ENCODE measurements around the gene DCHS2. TPM values are rescaled to one million over a fixed set of nuclear protein-coding genes. Genes with fewer than 3 reads are reported as not detected.

The DCHS2 gene
- total RNA-seq, 5 donors from 2014 or later (not counting 1 experiment from before 2014, with no cell fraction given) = 0.09 to 0.44 (median 0.13) TPM; not detected in 2

DNA sequence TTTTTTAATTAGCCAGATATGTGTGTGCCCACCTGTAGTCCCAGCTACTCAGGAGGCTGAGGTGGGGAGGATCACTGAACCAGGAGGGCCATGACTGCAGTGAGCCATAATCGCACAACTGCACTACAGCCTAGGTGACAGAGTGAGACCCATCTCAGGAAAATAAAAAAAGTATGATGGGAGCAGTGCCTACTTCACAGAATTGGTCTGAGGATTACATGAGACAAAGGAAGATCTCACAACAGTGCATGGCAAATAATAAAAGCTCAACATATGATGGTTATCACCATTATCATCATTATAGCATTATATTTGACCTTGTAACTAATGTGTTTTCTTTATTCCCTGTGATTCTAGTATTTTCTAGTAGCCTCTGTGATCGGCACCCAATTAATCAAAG lies 19.9 kb upstream of the DCHS2 start:
- WGBS (ENCODE audit: insufficient coverage) = 60% methylated on average over 1 of the region's 2 CpGs
- CTCF ChIA-PET = no interaction called here
- no peaks in the 10 kb centered on the region for H3K9me3 Mint-ChIP-seq
- Histone ChIP-seq H3K4me1 (ENCODE audit: control insufficient read depth in 1 of 2, extremely low read depth in 1 of 2, insufficient read depth in 2 of 2, low read length in 2 of 2) (no peaks in the 10 kb centered on the region), H3K27ac (ENCODE audit: low read length) (no peak overlapping the region), H3K9me3 (no peaks in the 10 kb centered on the region), H3K36me3 (ENCODE audit: control insufficient read depth in 2 of 2, extremely low read depth in 1 of 2, insufficient read depth in 1 of 2, low read length in 1 of 2) (no peaks in the 10 kb centered on the region), H3K4me3 (ENCODE audit: control insufficient read depth in 1 of 2, extremely low read depth in 1 of 2, low read length in 1 of 2) (no peak overlapping the region), H3K27me3 (replicated peaks in 1 of 2; ENCODE audit: control insufficient read depth in 2 of 2, extremely low read depth in 1 of 2, insufficient read depth in 2 of 2, low read length in 1 of 2) (peaks cover 0 to 7% of the 10 kb centered on the region in 2 experiments)
- H3K27ac Mint-ChIP-seq = no peak overlapping the region
- H3K27me3 Mint-ChIP-seq = peaks cover 29% of the 10 kb centered on the region in 2 donors
- no peak overlapping the region for H3K4me3 Mint-ChIP-seq
- ATAC-seq (replicated peaks in 1 of 4) = no peak
- DNase-seq = no peak
- POLR2A ChIA-PET = no interaction called here
- no peaks in the 10 kb centered on the region for H3K4me1 Mint-ChIP-seq
- no peaks in the 10 kb centered on the region for H3K36me3 Mint-ChIP-seq

DNA sequence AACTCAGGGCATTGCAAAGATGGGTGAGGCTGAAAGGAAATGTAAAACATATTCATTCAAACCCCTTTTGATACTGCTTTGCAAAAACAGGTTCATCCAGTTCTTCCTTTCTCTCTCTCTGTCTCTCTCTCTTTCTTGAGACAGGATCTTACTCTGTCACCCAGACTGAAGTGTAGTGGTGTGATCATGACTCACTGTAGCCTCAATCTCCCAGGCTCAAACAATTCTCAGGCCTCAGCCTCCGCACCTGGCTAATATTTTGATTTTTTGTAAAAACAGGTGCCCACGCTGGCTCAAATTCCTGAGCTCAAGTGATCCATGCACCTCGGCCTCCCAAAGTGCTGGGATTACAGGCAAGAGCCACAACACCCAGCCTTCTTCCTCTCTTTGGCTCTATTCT lies 15.6 kb upstream of the DCHS2 start:
- no peaks in the 10 kb centered on the region for H3K4me1 ChIP-seq (ENCODE audit: control insufficient read depth in 1 of 2, extremely low read depth in 1 of 2, insufficient read depth in 2 of 2, low read length in 2 of 2)
- H3K27ac ChIP-seq (ENCODE audit: low read length) = no peak overlapping the region
- ChIA-PET CTCF (interaction anchor here (0.6 to 1.2 kb wide), 5 partner anchors 11 to 177 kb away, joined by 3 to 4 read pairs (median 3); no protein-coding TSS in a partner anchor), POLR2A (no interaction called here)
- no peak overlapping the region for H3K4me3 Mint-ChIP-seq
- no peak overlapping the region for H3K4me3 ChIP-seq (ENCODE audit: control insufficient read depth in 1 of 2, extremely low read depth in 1 of 2, low read length in 1 of 2)
- H3K9me3 Mint-ChIP-seq = no peaks in the 10 kb centered on the region
- H3K27me3 ChIP-seq (replicated peaks in 1 of 2; ENCODE audit: control insufficient read depth in 2 of 2, extremely low read depth in 1 of 2, insufficient read depth in 2 of 2, low read length in 1 of 2) = peaks cover 0 to 10% of the 10 kb centered on the region in 2 experiments
- ATAC-seq (replicated peaks in 1 of 4) = no peak
- WGBS (ENCODE audit: insufficient coverage) = 95% methylated on average over 3 of the region's 3 CpGs
- DNase-seq = no peak
- no peaks in the 10 kb centered on the region for H3K36me3 Mint-ChIP-seq
- H3K36me3 ChIP-seq (ENCODE audit: control insufficient read depth in 2 of 2, extremely low read depth in 1 of 2, insufficient read depth in 1 of 2, low read length in 1 of 2) = no peaks in the 10 kb centered on the region
- no peaks in the 10 kb centered on the region for H3K9me3 ChIP-seq
- no peaks in the 10 kb centered on the region for H3K4me1 Mint-ChIP-seq
- no peak overlapping the region for H3K27ac Mint-ChIP-seq
- peaks cover 36 to 40% of the 10 kb centered on the region in 2 donors for H3K27me3 Mint-ChIP-seq

- H3K27me3 ChIP-seq (replicated peaks in 1 of 2; ENCODE audit: control insufficient read depth in 2 of 2, extremely low read depth in 1 of 2, insufficient read depth in 2 of 2, low read length in 1 of 2) = peaks cover 0 to 8% of the 10 kb centered on the region in 2 experiments
- no peak overlapping the region for H3K4me3 ChIP-seq (ENCODE audit: control insufficient read depth in 1 of 2, extremely low read depth in 1 of 2, low read length in 1 of 2)
- Mint-ChIP-seq H3K4me1 (no peaks in the 10 kb centered on the region), H3K9me3 (no peaks in the 10 kb centered on the region), H3K4me3 (no peak overlapping the region), H3K36me3 (no peaks in the 10 kb centered on the region), H3K27me3 (peaks cover 31 to 40% of the 10 kb centered on the region in 2 donors), H3K27ac (no peak overlapping the region)
- no peaks in the 10 kb centered on the region for H3K36me3 ChIP-seq (ENCODE audit: control insufficient read depth in 2 of 2, extremely low read depth in 1 of 2, insufficient read depth in 1 of 2, low read length in 1 of 2)
- ChIA-PET POLR2A (no interaction called here), CTCF (interaction anchor here (0.7 to 1.2 kb wide), 4 partner anchors 15 to 720 kb away, joined by 3 to 9 read pairs (median 4); no protein-coding TSS in a partner anchor)
- no peaks in the 10 kb centered on the region for H3K9me3 ChIP-seq
- no peak overlapping the region for H3K27ac ChIP-seq (ENCODE audit: low read length)
- 40% methylated on average over 1 of the region's 2 CpGs for WGBS (ENCODE audit: insufficient coverage)
- no peaks in the 10 kb centered on the region for H3K4me1 ChIP-seq (ENCODE audit: control insufficient read depth in 1 of 2, extremely low read depth in 1 of 2, insufficient read depth in 2 of 2, low read length in 2 of 2)
- ATAC-seq (replicated peaks in 1 of 4) (no peak), DNase-seq (peak in 1 of 35 experiments; percentile 23)
Measured at GRCh38 chr4:154506253-154506652, 14.7 kb upstream of the DCHS2 start.

DNA sequence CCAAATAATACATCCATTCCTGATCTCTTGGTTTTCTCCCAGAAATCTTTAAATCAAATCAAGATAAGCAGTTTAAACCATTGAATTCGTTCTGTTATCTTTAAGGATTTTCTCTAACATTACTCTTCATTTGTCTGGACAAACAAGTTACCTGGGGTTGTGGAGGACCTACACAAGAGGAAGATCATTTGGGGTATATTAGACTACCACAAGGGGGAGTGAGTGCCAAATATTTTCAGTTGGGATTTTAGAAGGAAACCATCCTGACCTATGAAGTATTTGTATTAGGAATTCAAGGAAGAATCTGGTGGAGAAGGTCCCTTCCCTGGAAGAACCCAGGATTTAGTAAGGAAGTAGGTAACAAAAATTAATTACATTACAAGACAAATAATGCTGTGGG lies 12.0 kb upstream of the DCHS2 start:
- DNase-seq (peak in 1 of 35 experiments; percentile 8), ATAC-seq (replicated peaks in 1 of 4) (no peak)
- no peaks in the 10 kb centered on the region for H3K36me3 ChIP-seq (ENCODE audit: control insufficient read depth in 2 of 2, extremely low read depth in 1 of 2, insufficient read depth in 1 of 2, low read length in 1 of 2)
- H3K4me1 ChIP-seq (ENCODE audit: control insufficient read depth in 1 of 2, extremely low read depth in 1 of 2, insufficient read depth in 2 of 2, low read length in 2 of 2) = no peaks in the 10 kb centered on the region
- no peak overlapping the region for H3K27ac Mint-ChIP-seq
- no CpG with 5 or more reads among the region's 1 CpG for WGBS (ENCODE audit: insufficient coverage)
- no peaks in the 10 kb centered on the region for H3K4me1 Mint-ChIP-seq
- POLR2A ChIA-PET = interaction anchor here in 1 of 2 donors (0.5 kb wide), 1 partner anchor 119 kb away, joined by 3 read pairs; no protein-coding TSS in a partner anchor
- no peak overlapping the region for H3K27ac ChIP-seq (ENCODE audit: low read length)
- H3K27me3 Mint-ChIP-seq = peaks cover 26 to 41% of the 10 kb centered on the region in 2 donors
- no peak overlapping the region for H3K4me3 ChIP-seq (ENCODE audit: control insufficient read depth in 1 of 2, extremely low read depth in 1 of 2, low read length in 1 of 2)
- no peaks in the 10 kb centered on the region for H3K9me3 ChIP-seq
- peaks cover 3 to 7% of the 10 kb centered on the region in 2 experiments for H3K27me3 ChIP-seq (replicated peaks in 1 of 2; ENCODE audit: control insufficient read depth in 2 of 2, extremely low read depth in 1 of 2, insufficient read depth in 2 of 2, low read length in 1 of 2)
- no peaks in the 10 kb centered on the region for H3K36me3 Mint-ChIP-seq
- no peak overlapping the region for H3K4me3 Mint-ChIP-seq
- CTCF ChIA-PET = interaction anchor here in 1 of 2 donors (0.5 kb wide), 1 partner anchor 718 kb away, joined by 13 read pairs; no protein-coding TSS in a partner anchor
- no peaks in the 10 kb centered on the region for H3K9me3 Mint-ChIP-seq

- Histone ChIP-seq H3K27ac (ENCODE audit: low read length) (no peak overlapping the region), H3K9me3 (no peaks in the 10 kb centered on the region), H3K4me1 (ENCODE audit: control insufficient read depth in 1 of 2, extremely low read depth in 1 of 2, insufficient read depth in 2 of 2, low read length in 2 of 2) (no peaks in the 10 kb centered on the region), H3K27me3 (replicated peaks in 1 of 2; ENCODE audit: control insufficient read depth in 2 of 2, extremely low read depth in 1 of 2, insufficient read depth in 2 of 2, low read length in 1 of 2) (peaks cover 3 to 7% of the 10 kb centered on the region in 2 experiments), H3K4me3 (ENCODE audit: control insufficient read depth in 1 of 2, extremely low read depth in 1 of 2, low read length in 1 of 2) (no peak overlapping the region), H3K36me3 (ENCODE audit: control insufficient read depth in 2 of 2, extremely low read depth in 1 of 2, insufficient read depth in 1 of 2, low read length in 1 of 2) (no peaks in the 10 kb centered on the region)
- Mint-ChIP-seq H3K36me3 (no peaks in the 10 kb centered on the region), H3K27me3 (peaks cover 26 to 44% of the 10 kb centered on the region in 2 donors), H3K27ac (no peak overlapping the region), H3K4me1 (no peaks in the 10 kb centered on the region), H3K9me3 (no peaks in the 10 kb centered on the region), H3K4me3 (no peak overlapping the region)
- ChIA-PET CTCF (no interaction called here), POLR2A (no interaction called here)
- 57% methylated on average over 1 of the region's 6 CpGs for WGBS (ENCODE audit: insufficient coverage)
- ATAC-seq (replicated peaks in 1 of 4) (no peak), DNase-seq (no peak)
Measured at GRCh38 chr4:154502111-154502510, 10.5 kb upstream of the DCHS2 start.

DNA sequence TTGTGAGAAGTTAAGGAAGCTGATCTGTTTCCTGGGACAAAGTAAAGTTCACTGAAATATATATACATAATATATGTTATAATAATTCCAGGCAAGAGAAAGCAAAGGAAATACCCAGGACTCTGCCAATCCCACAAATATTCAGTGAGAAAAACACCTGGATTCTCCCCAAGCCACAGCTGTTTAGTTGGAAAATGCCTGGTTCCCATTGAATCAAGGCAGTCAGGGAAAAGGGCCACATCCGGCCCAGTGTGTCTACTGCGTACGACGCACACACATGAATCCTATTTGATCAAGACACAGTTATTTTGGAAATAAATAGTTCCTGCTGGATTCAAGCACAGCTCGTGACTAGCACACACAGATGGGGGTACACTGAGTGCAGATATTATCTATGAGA lies 6.3 kb upstream of the DCHS2 start:
- Mint-ChIP-seq H3K4me3 (no peak overlapping the region), H3K4me1 (no peaks in the 10 kb centered on the region), H3K36me3 (no peaks in the 10 kb centered on the region), H3K27me3 (peaks cover 29 to 44% of the 10 kb centered on the region in 2 donors), H3K27ac (no peak overlapping the region), H3K9me3 (no peaks in the 10 kb centered on the region)
- Histone ChIP-seq H3K9me3 (no peaks in the 10 kb centered on the region), H3K36me3 (ENCODE audit: control insufficient read depth in 2 of 2, extremely low read depth in 1 of 2, insufficient read depth in 1 of 2, low read length in 1 of 2) (no peaks in the 10 kb centered on the region), H3K27me3 (replicated peaks in 1 of 2; ENCODE audit: control insufficient read depth in 2 of 2, extremely low read depth in 1 of 2, insufficient read depth in 2 of 2, low read length in 1 of 2) (peaks cover 2 to 8% of the 10 kb centered on the region in 2 experiments), H3K27ac (ENCODE audit: low read length) (no peak overlapping the region), H3K4me3 (ENCODE audit: control insufficient read depth in 1 of 2, extremely low read depth in 1 of 2, low read length in 1 of 2) (no peak overlapping the region), H3K4me1 (ENCODE audit: control insufficient read depth in 1 of 2, extremely low read depth in 1 of 2, insufficient read depth in 2 of 2, low read length in 2 of 2) (no peaks in the 10 kb centered on the region)
- DNase-seq (no peak), ATAC-seq (replicated peaks in 1 of 4) (no peak)
- WGBS (ENCODE audit: insufficient coverage) = no CpG with 5 or more reads among the region's 5 CpGs
- CTCF ChIA-PET = no interaction called here
- POLR2A ChIA-PET = no interaction called here
